MM.1S (cell line): ENCODE results near the gene TNFRSF1A.

ENCODE experiments used
- DNase-seq: peaks from one replicate; pipeline ENCODE4 v3.0.0-alpha.2; 2015
- H2AFZ ChIP-seq: fragments of 300-600 bp; sonication (generic); 2 replicates; pipeline ENCODE4 v1.6.0; 2016; ENCODE audit warnings: antibody characterized with exemption, low read length
- H3F3A ChIP-seq: fragments of 300-600 bp; sonication (generic); 2 replicates; pipeline ENCODE4 v1.6.1; 2016; ENCODE audit warnings: mild to moderate bottlenecking, antibody characterized with exemption, low read length, moderate library complexity, mixed read lengths; ENCODE audit not compliant: insufficient read depth
- H3K27ac ChIP-seq: fragments of 300-600 bp; sonication (generic); 2 replicates; pipeline ENCODE4 v1.5.1; 2016; ENCODE audit warnings: mild to moderate bottlenecking, low read length
- H3K27me3 ChIP-seq: fragments of 300-600 bp; sonication (generic); replicated peaks from 2 replicates; pipeline ENCODE4 v1.6.0; 2016; ENCODE audit warnings: low read length; ENCODE audit not compliant: insufficient read depth
- H3K36me3 ChIP-seq: fragments of 300-600 bp; sonication (generic); replicated peaks from 2 replicates; pipeline ENCODE4 v1.6.1; 2016; ENCODE audit warnings: mild to moderate bottlenecking, low read length, mixed read lengths; ENCODE audit not compliant: insufficient read depth
- H3K4me1 ChIP-seq: fragments of 300-600 bp; sonication (generic); 2 replicates; pipeline ENCODE4 v1.6.1; 2016; ENCODE audit warnings: low read length, mixed read lengths
- H3K4me2 ChIP-seq: fragments of 300-600 bp; sonication (generic); 2 replicates; pipeline ENCODE4 v1.6.0; 2016; ENCODE audit warnings: low read depth, low read length
- H3K4me3 ChIP-seq: fragments of 300-600 bp; sonication (generic); 2 replicates; pipeline ENCODE4 v1.5.1; 2016; ENCODE audit warnings: low read length, mixed read lengths
- H3K79me2 ChIP-seq: fragments of 300-600 bp; sonication (generic); 2 replicates; pipeline ENCODE4 v1.6.1; 2016; ENCODE audit warnings: mixed run types, low read length, mixed read lengths
- H3K9ac ChIP-seq: fragments of 300-600 bp; sonication (generic); 2 replicates; pipeline ENCODE4 v1.6.1; 2016; ENCODE audit warnings: low read length, mixed read lengths
- H3K9me2 ChIP-seq: fragments of 300-600 bp; sonication (generic); replicated peaks from 2 replicates; pipeline ENCODE4 v1.6.1; 2016; ENCODE audit warnings: mild to moderate bottlenecking, low read length, mixed read lengths; ENCODE audit not compliant: insufficient read depth
- H3K9me3 ChIP-seq: fragments of 300-600 bp; sonication (generic); replicated peaks from 2 replicates; pipeline ENCODE4 v1.6.1; 2016; ENCODE audit warnings: mild to moderate bottlenecking, low read length, mixed read lengths; ENCODE audit not compliant: insufficient read depth
- H4K20me1 ChIP-seq: fragments of 300-600 bp; sonication (generic); 2 replicates; pipeline ENCODE4 v1.6.1; 2016; ENCODE audit warnings: mild to moderate bottlenecking, low read length, moderate library complexity, mixed read lengths; ENCODE audit not compliant: insufficient read depth
- EZH2 ChIP-seq: fragments of 300-600 bp; sonication (generic); optimal IDR thresholded peaks from 2 replicates; pipeline ENCODE3; 2017; ENCODE audit warnings: low read depth, mild to moderate bottlenecking, antibody characterized with exemption, low read length, mixed read lengths
- EZH2phosphoT487 ChIP-seq: fragments of 300-600 bp; sonication (generic); IDR thresholded peaks from 2 replicates; pipeline ENCODE4 v1.6.1; 2018; ENCODE audit warnings: antibody characterized with exemption, low read length
- TF ChIP-seq, protein P1 (sequence below): fragments of 300-600 bp; sonication (generic); IDR thresholded peaks from 2 replicates; pipeline ENCODE4 v1.5.1; 2016; ENCODE audit warnings: antibody characterized with exemption, low read length, mixed read lengths

TNFRSF1A gene

DNA sequence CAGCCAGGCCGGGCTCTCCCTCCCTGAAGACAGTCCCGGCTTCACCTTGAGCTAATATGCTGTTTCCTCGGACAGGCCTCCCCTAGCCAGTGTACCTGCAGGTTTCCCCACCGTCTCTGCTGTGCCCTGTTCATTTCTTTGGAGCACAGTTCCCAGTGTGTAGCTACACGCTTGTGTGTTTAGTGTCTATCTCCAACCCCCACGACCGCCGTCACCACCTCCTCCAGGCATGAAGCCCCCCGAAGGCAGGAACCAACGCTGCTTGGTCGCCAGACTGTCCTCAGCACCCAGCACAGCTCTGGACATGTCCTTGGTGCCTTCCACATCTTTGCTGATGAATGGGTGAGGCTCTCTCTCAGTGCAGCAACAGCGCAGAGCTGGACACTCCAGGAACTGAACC is 57.6 kb downstream of the TNFRSF1A start:
- H2AFZ ChIP-seq = no peak overlapping the region
- no peaks in the 10 kb centered on the region for H3K27me3 ChIP-seq
- H3K36me3 ChIP-seq = no peaks in the 10 kb centered on the region
- no peaks in the 10 kb centered on the region for H3K79me2 ChIP-seq
- no peak overlapping the region for H3K4me3 ChIP-seq
- H3K9ac ChIP-seq = no peak overlapping the region
- H3K9me2 ChIP-seq = no peaks in the 10 kb centered on the region
- no peaks in the 10 kb centered on the region for H3K9me3 ChIP-seq
- no peak for TF ChIP-seq EZH2
- TF ChIP-seq EZH2phosphoT487 = no peak
- TF ChIP-seq, protein P1, sequence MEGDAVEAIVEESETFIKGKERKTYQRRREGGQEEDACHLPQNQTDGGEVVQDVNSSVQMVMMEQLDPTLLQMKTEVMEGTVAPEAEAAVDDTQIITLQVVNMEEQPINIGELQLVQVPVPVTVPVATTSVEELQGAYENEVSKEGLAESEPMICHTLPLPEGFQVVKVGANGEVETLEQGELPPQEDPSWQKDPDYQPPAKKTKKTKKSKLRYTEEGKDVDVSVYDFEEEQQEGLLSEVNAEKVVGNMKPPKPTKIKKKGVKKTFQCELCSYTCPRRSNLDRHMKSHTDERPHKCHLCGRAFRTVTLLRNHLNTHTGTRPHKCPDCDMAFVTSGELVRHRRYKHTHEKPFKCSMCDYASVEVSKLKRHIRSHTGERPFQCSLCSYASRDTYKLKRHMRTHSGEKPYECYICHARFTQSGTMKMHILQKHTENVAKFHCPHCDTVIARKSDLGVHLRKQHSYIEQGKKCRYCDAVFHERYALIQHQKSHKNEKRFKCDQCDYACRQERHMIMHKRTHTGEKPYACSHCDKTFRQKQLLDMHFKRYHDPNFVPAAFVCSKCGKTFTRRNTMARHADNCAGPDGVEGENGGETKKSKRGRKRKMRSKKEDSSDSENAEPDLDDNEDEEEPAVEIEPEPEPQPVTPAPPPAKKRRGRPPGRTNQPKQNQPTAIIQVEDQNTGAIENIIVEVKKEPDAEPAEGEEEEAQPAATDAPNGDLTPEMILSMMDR = no peak
- no peaks in the 10 kb centered on the region for H4K20me1 ChIP-seq
- H3K4me2 ChIP-seq = no peak overlapping the region
- no peaks in the 10 kb centered on the region for H3F3A ChIP-seq
- peaks cover 3% of the 10 kb centered on the region; the same call in 1 of the 2 replicates for H3K4me1 ChIP-seq
- no peak overlapping the region for H3K27ac ChIP-seq
- DNase-seq = no peak

GRCh38 chr12:6282453-6282840 is 59.4 kb downstream of the TNFRSF1A start:
- peaks cover 9% of the 10 kb centered on the region; the same call in 1 of the 2 replicates for H3F3A ChIP-seq

GRCh38 chr12:6281081-6281809 is 60.6 kb downstream of the TNFRSF1A start:
- Histone ChIP-seq H3K36me3 (no peaks in the 10 kb centered on the region), H3K4me1 (peaks cover 6% of the 10 kb centered on the region; the same call in 1 of the 2 replicates), H3K4me2 (no peak overlapping the region), H2AFZ (no peak overlapping the region), H3K9me3 (no peaks in the 10 kb centered on the region), H3K27me3 (no peaks in the 10 kb centered on the region), H3K9me2 (no peaks in the 10 kb centered on the region), H4K20me1 (no peaks in the 10 kb centered on the region), H3K4me3 (no peak overlapping the region), H3K27ac (no peak overlapping the region), H3K79me2 (no peaks in the 10 kb centered on the region), H3F3A (peaks cover 13% of the 10 kb centered on the region; the same call in 1 of the 2 replicates), H3K9ac (no peak overlapping the region)
- TF ChIP-seq EZH2 (no peak), EZH2phosphoT487 (no peak)
- TF ChIP-seq, protein P1 = no peak
- DNase-seq = no peak

More at GRCh38 chr12:6282453-6282840, 59.4 kb downstream of the TNFRSF1A start:
- no peaks in the 10 kb centered on the region for H3K9me2 ChIP-seq
- no peaks in the 10 kb centered on the region for H4K20me1 ChIP-seq
- H3K4me3 ChIP-seq = no peak overlapping the region
- no peak for TF ChIP-seq EZH2phosphoT487
- TF ChIP-seq, protein P1 = no peak
- TF ChIP-seq EZH2 = no peak
- H3K4me2 ChIP-seq = no peak overlapping the region
- H3K36me3 ChIP-seq = no peaks in the 10 kb centered on the region
- no peaks in the 10 kb centered on the region for H3K9me3 ChIP-seq
- H3K79me2 ChIP-seq = no peaks in the 10 kb centered on the region
- H3K27ac ChIP-seq = no peak overlapping the region
- H2AFZ ChIP-seq = no peak overlapping the region
- H3K9ac ChIP-seq = no peak overlapping the region
- H3K4me1 ChIP-seq = peaks cover 3% of the 10 kb centered on the region; the same call in 1 of the 2 replicates
- no peak for DNase-seq
- H3K27me3 ChIP-seq = no peaks in the 10 kb centered on the region
